Tibial nerve (tissue), 4 donors: ENCODE data around the gene SERINC3.

ENCODE experiments used
- CTCF ChIP-seq, 5 experiments: fragments of 200-600 bp in 3 of 5; fragments of 450-650 bp in 2 of 5; sonication (generic) in 3 of 5; IDR thresholded peaks; one replicate each; pipeline ENCODE4 v1.5.1; 2016 to 2019; ENCODE audit warnings: antibody characterized with exemption in 5 of 5, mild to moderate bottlenecking in 3 of 5, moderate library complexity in 2 of 5
- EP300 ChIP-seq, 2 donors: sonication (generic); formaldehyde crosslinking; IDR thresholded peaks; one replicate each; pipeline ENCODE4 v1.6.1; 2017; ENCODE audit warnings: antibody characterized with exemption in 2 of 2, mild to moderate bottlenecking in 1 of 2
- POLR2A ChIP-seq, 2 donors: fragments of 450-650 bp; IDR thresholded peaks; one replicate each; pipeline ENCODE4 v1.6.1; 2017; ENCODE audit warnings: antibody characterized with exemption in 2 of 2, mild to moderate bottlenecking in 2 of 2, moderate library complexity in 2 of 2

- TF ChIP-seq POLR2A (IDR thresholded peaks at IDR 0.05) (no peak), CTCF (IDR thresholded peaks at IDR 0.05) (no peak), EP300 (IDR thresholded peaks at IDR 0.05) (no peak)
These were observed 19.0 kb upstream of the SERINC3 start for GRCh38 chr20:44540834-44541233.
